ENCODE data around the gene ISCA1.
"Not testable (repeated sequence)": the region's sequence is repeated elsewhere in the genome, so short reads cannot be mapped to it uniquely, and the experiment has no call there.

Gene ISCA1

GRCh38 chr9:86304236-86304730, 21.9 kb upstream of the ISCA1 start:
- no peak overlapping the region for H3K4me3 ChIP-seq (ENCODE audit: low read length)
- no peak overlapping the region for H3K27ac ChIP-seq (ENCODE audit: low read depth, low read length)
- peaks cover 25% of the 10 kb centered on the region for H3K36me3 ChIP-seq (ENCODE audit: control insufficient read depth, insufficient read depth, low read length)
- no peak overlapping the region for H3K9ac ChIP-seq (ENCODE audit: low read length)
- no peaks in the 10 kb centered on the region for H3K4me1 ChIP-seq (ENCODE audit: control insufficient read depth, insufficient read depth, low read length)
- H3K27me3 ChIP-seq (ENCODE audit: control insufficient read depth, insufficient read depth, low read length): no peaks in the 10 kb centered on the region

GRCh38 chr9:86303316-86303975, 21.1 kb upstream of the ISCA1 start:
- H3K36me3 ChIP-seq (ENCODE audit: control insufficient read depth, insufficient read depth, low read length): peaks cover 30% of the 10 kb centered on the region
- H3K4me3 ChIP-seq (ENCODE audit: low read length): no peak overlapping the region
- no peaks in the 10 kb centered on the region for H3K27me3 ChIP-seq (ENCODE audit: control insufficient read depth, insufficient read depth, low read length)
- H3K4me1 ChIP-seq (ENCODE audit: control insufficient read depth, insufficient read depth, low read length): no peaks in the 10 kb centered on the region
- H3K9ac ChIP-seq (ENCODE audit: low read length): no peak overlapping the region
- H3K27ac ChIP-seq (ENCODE audit: low read depth, low read length): no peak overlapping the region

DNA sequence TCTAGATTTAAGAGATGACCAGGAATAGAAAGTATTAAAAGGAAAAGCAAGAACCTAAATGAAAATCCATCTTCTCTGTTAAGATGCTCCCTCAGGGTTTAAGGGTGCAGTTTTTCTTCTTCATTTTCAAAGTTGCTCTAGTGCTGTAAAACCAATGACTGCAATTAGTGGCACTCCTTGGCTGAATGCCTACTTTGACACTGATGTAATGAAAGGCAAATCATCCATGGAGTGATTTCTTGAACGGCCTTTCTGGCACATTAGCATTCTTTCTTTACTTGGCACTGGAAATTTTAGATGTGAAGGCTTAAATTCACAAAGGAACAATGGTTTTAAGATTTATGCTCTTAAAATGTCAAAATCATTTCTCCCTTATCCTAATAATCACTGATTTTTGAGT, 19.3 kb upstream of the ISCA1 start:
- no peak overlapping the region for H3K9ac ChIP-seq (ENCODE audit: low read length)
- H3K36me3 ChIP-seq (ENCODE audit: control insufficient read depth, insufficient read depth, low read length): peaks cover 30% of the 10 kb centered on the region
- H3K27ac ChIP-seq (ENCODE audit: low read depth, low read length): no peak overlapping the region
- no peaks in the 10 kb centered on the region for H3K27me3 ChIP-seq (ENCODE audit: control insufficient read depth, insufficient read depth, low read length)
- H3K4me3 ChIP-seq (ENCODE audit: low read length): no peak overlapping the region
- H3K4me1 ChIP-seq (ENCODE audit: control insufficient read depth, insufficient read depth, low read length): no peaks in the 10 kb centered on the region

- Histone ChIP-seq H3K9ac (ENCODE audit: low read length) (no peak overlapping the region), H3K4me1 (ENCODE audit: control insufficient read depth, insufficient read depth, low read length) (no peaks in the 10 kb centered on the region), H3K27me3 (ENCODE audit: control insufficient read depth, insufficient read depth, low read length) (no peaks in the 10 kb centered on the region), H3K27ac (ENCODE audit: low read depth, low read length) (no peak overlapping the region), H3K36me3 (ENCODE audit: control insufficient read depth, insufficient read depth, low read length) (peaks cover 29% of the 10 kb centered on the region), H3K4me3 (ENCODE audit: low read length) (no peak overlapping the region)
Observed at GRCh38 chr9:86300701-86301100, 18.4 kb upstream of the ISCA1 start.

GRCh38 chr9:86298873-86299272, 16.5 kb upstream of the ISCA1 start:
- Histone ChIP-seq H3K36me3 (ENCODE audit: control insufficient read depth, insufficient read depth, low read length) (peaks cover 24% of the 10 kb centered on the region), H3K9ac (ENCODE audit: low read length) (no peak overlapping the region), H3K27me3 (ENCODE audit: control insufficient read depth, insufficient read depth, low read length) (no peaks in the 10 kb centered on the region), H3K4me3 (ENCODE audit: low read length) (no peak overlapping the region), H3K4me1 (ENCODE audit: control insufficient read depth, insufficient read depth, low read length) (no peaks in the 10 kb centered on the region), H3K27ac (ENCODE audit: low read depth, low read length) (no peak overlapping the region)

DNA sequence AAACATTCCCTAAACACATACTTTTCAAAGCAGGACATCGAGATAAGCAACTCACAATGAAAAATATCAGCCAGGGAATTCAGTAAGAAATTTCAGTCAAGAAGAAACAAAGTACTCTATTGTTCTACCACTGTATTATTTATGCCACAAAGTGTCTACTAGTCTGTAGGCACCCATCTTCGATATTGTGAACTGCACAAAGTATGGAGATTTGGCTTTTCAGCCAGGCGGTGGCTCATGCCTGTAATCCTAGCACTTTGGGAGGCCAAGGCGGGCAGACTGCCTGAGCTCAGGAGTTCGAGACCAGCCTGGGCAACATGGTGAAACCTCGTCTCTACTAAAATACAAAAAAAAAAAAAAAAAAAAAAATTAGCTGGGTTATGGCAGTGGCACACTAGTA, 8.0 kb upstream of the ISCA1 start:
- not testable (repeated sequence) for H3K9ac ChIP-seq (ENCODE audit: low read length); H3K4me3 ChIP-seq (ENCODE audit: low read length); H3K27me3 ChIP-seq (ENCODE audit: control insufficient read depth, insufficient read depth, low read length); H3K27ac ChIP-seq (ENCODE audit: low read depth, low read length); H3K4me1 ChIP-seq (ENCODE audit: control insufficient read depth, insufficient read depth, low read length); H3K36me3 ChIP-seq (ENCODE audit: control insufficient read depth, insufficient read depth, low read length)

- Histone ChIP-seq H3K9ac (ENCODE audit: low read length) (no peak overlapping the region), H3K27me3 (ENCODE audit: control insufficient read depth, insufficient read depth, low read length) (no peaks in the 10 kb centered on the region), H3K4me1 (ENCODE audit: control insufficient read depth, insufficient read depth, low read length) (no peaks in the 10 kb centered on the region), H3K36me3 (ENCODE audit: control insufficient read depth, insufficient read depth, low read length) (no peaks in the 10 kb centered on the region), H3K27ac (ENCODE audit: low read depth, low read length) (no peak overlapping the region), H3K4me3 (ENCODE audit: low read length) (no peak overlapping the region)
Observed at GRCh38 chr9:86288499-86289198, 6.3 kb upstream of the ISCA1 start.

DNA sequence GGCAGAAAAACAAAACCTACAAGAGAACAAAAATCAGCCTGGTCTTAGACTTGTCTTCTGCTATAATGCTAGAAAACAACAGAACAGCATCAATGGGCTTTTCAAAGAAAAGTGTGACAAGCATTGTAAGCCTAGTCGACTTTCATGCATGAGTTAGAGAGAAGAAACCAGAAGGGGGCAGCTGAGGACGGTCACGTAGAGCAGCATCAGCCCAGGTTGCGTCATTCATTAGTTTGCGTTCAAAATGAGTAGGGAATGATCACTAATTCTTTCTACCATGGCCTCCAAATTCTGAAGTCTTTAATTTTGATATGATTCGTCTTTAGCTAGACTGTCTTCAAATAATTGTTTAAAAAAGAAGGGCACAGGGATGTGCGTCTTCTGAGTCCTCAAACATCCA, 4.7 kb upstream of the ISCA1 start:
- no peak overlapping the region for H3K4me3 ChIP-seq (ENCODE audit: low read length)
- peaks cover 3% of the 10 kb centered on the region for H3K4me1 ChIP-seq (ENCODE audit: control insufficient read depth, insufficient read depth, low read length)
- no peaks in the 10 kb centered on the region for H3K27me3 ChIP-seq (ENCODE audit: control insufficient read depth, insufficient read depth, low read length)
- peaks cover 3% of the 10 kb centered on the region for H3K36me3 ChIP-seq (ENCODE audit: control insufficient read depth, insufficient read depth, low read length)
- H3K9ac ChIP-seq (ENCODE audit: low read length): no peak overlapping the region
- H3K27ac ChIP-seq (ENCODE audit: low read depth, low read length): no peak overlapping the region

GRCh38 chr9:86286278-86286677, 3.9 kb upstream of the ISCA1 start:
- peaks cover 3% of the 10 kb centered on the region for H3K36me3 ChIP-seq (ENCODE audit: control insufficient read depth, insufficient read depth, low read length)

GRCh38 chr9:86285261-86285660, 2.9 kb upstream of the ISCA1 start:
- no peak overlapping the region for H3K27ac ChIP-seq (ENCODE audit: low read depth, low read length)
- peaks cover 3% of the 10 kb centered on the region for H3K36me3 ChIP-seq (ENCODE audit: control insufficient read depth, insufficient read depth, low read length)
- no peaks in the 10 kb centered on the region for H3K27me3 ChIP-seq (ENCODE audit: control insufficient read depth, insufficient read depth, low read length)
- H3K4me1 ChIP-seq (ENCODE audit: control insufficient read depth, insufficient read depth, low read length): peaks cover 11% of the 10 kb centered on the region
- no peak overlapping the region for H3K4me3 ChIP-seq (ENCODE audit: low read length)
- no peak overlapping the region for H3K9ac ChIP-seq (ENCODE audit: low read length)

More at GRCh38 chr9:86286278-86286677, 3.9 kb upstream of the ISCA1 start:
- H3K27ac ChIP-seq (ENCODE audit: low read depth, low read length): no peak overlapping the region
- no peaks in the 10 kb centered on the region for H3K27me3 ChIP-seq (ENCODE audit: control insufficient read depth, insufficient read depth, low read length)
- peaks cover 3% of the 10 kb centered on the region for H3K4me1 ChIP-seq (ENCODE audit: control insufficient read depth, insufficient read depth, low read length)
- H3K4me3 ChIP-seq (ENCODE audit: low read length): no peak overlapping the region
- no peak overlapping the region for H3K9ac ChIP-seq (ENCODE audit: low read length)

DNA sequence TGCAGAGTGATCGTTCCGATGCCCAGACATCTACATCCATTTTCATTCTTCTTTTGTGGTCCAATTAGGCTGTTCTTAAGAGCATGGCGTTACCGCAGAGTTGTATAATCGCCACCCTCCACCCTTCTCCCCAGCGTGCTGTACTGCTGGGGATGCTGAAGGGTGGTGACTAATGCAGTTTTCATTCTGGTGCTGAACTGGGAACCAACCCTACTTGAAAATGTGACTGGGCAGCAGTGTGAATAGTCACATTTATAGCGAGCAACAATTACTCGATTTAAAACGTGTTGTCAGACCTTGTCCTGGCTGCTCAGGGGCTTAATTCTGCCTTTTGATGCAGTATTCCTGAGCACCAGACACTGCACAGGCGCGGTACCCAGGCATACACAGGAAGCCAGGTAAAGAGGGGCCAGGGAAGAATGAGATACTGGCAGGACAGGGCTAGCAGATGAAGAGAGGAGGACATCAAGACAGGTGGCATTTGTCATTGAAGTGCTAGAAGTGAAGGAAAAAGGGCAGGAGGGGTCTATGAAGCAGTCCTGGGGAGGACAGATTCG, 719 bp upstream of the ISCA1 start:
- Histone ChIP-seq H3K4me3 (ENCODE audit: low read length) (peak overlapping the region; percentile 100), H3K9ac (ENCODE audit: low read length) (peak overlapping the region; percentile 80), H3K27ac (ENCODE audit: low read depth, low read length) (peak overlapping the region; percentile 93), H3K27me3 (ENCODE audit: control insufficient read depth, insufficient read depth, low read length) (no peaks in the 10 kb centered on the region), H3K36me3 (ENCODE audit: control insufficient read depth, insufficient read depth, low read length) (peaks cover 3% of the 10 kb centered on the region), H3K4me1 (ENCODE audit: control insufficient read depth, insufficient read depth, low read length) (peaks cover 15% of the 10 kb centered on the region)

DNA sequence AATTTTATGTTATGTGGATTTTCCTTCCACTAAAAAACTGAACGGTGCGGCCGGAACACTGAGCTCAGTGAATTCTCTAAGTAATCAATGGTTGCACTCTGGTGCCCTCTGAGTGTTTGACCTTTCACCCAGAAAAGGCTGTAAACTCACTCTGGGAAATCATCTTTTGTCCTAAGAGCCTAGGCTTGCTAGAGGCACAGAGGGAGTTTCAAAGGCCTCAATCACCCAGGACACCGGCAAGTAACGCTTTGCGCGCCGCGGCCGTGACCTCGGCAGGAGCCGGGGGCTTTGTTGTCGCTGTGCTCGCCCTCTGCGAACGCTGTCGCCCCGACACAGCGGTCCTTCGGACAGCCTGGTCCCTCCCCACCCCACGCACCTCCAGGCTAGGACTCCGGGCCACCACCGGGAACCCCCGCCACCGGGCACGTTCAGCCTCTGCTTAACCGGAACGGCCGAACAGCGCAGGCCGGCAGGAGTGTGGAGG, 703 bp downstream of the ISCA1 start:
- peak overlapping the region; percentile 100 for H3K4me3 ChIP-seq (ENCODE audit: low read length)
- H3K27me3 ChIP-seq (ENCODE audit: control insufficient read depth, insufficient read depth, low read length): no peaks in the 10 kb centered on the region
- H3K4me1 ChIP-seq (ENCODE audit: control insufficient read depth, insufficient read depth, low read length): peaks cover 15% of the 10 kb centered on the region
- peak overlapping the region; percentile 49 for H3K9ac ChIP-seq (ENCODE audit: low read length)
- peak overlapping the region; percentile 93 for H3K27ac ChIP-seq (ENCODE audit: low read depth, low read length)
- peaks cover 3% of the 10 kb centered on the region for H3K36me3 ChIP-seq (ENCODE audit: control insufficient read depth, insufficient read depth, low read length)

Measured in rectal smooth muscle tissue (tissue), 1 donor.